Sigmoid colon (tissue), 4 donors: ENCODE measurements around the gene DYDC2.

Experiments used
- CTCF ChIP-seq, 4 experiments: fragments of 450-650 bp in 3 of 4; fragments of 200-600 bp in 1 of 4; IDR thresholded peaks; one replicate each; pipeline ENCODE4 v1.5.1; 2016 to 2019; ENCODE audit warnings: antibody characterized with exemption in 4 of 4, mild to moderate bottlenecking in 3 of 4, moderate library complexity in 2 of 4
- POLR2AphosphoS5 ChIP-seq, 4 donors: sonication (generic); formaldehyde crosslinking; IDR thresholded peaks; one replicate each; pipeline ENCODE4 v1.6.1; 2017; ENCODE audit warnings: antibody characterized with exemption in 4 of 4

- TF ChIP-seq POLR2AphosphoS5 (IDR thresholded peaks at IDR 0.05), result peak in 1 of 4 donors; percentile 17
- no peak for TF ChIP-seq CTCF (IDR thresholded peaks at IDR 0.05)
These were observed 53.5 kb downstream of the DYDC2 start for GRCh38 chr10:80410122-80410521.
